Upper lobe of left lung (tissue), 4 donors: ENCODE results near the gene TMEM132D.

Experiments
- POLR2A ChIP-seq, 4 donors: fragments of 450-650 bp; IDR thresholded peaks; one replicate each; pipeline ENCODE4 v1.5.1; 2016 to 2017; ENCODE audit warnings: antibody characterized with exemption in 4 of 4, mild to moderate bottlenecking in 2 of 4
- TF ChIP-seq, protein P1 (sequence below), 6 experiments: fragments of 450-650 bp in 4 of 6; fragments of 200-600 bp in 2 of 6; sonication (generic) in 2 of 6; IDR thresholded peaks; one replicate each; pipeline ENCODE4 v1.5.1; 2016 to 2019; ENCODE audit warnings: antibody characterized with exemption in 6 of 6

DNA sequence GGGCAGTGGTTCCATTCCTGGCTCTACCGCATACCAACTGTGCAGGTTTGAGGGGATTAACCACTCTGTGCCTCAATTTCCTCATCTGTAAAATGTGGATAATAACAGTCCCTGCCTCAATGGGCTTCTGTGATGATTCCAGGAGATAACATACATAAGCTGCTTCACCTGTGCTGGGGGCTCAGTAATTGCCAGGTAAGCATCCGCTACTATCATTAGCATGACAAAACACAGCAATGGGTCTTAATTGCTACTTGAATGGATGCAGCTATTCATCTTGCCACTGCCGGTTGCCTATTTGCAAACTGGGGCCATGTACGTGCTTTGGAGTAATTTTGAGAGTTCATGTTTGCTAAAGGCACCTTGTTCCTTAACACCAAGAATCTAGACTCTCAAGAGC lies 132.6 kb downstream of the TMEM132D start:
- no peak for TF ChIP-seq POLR2A (IDR thresholded peaks at IDR 0.05)
- TF ChIP-seq, protein P1, sequence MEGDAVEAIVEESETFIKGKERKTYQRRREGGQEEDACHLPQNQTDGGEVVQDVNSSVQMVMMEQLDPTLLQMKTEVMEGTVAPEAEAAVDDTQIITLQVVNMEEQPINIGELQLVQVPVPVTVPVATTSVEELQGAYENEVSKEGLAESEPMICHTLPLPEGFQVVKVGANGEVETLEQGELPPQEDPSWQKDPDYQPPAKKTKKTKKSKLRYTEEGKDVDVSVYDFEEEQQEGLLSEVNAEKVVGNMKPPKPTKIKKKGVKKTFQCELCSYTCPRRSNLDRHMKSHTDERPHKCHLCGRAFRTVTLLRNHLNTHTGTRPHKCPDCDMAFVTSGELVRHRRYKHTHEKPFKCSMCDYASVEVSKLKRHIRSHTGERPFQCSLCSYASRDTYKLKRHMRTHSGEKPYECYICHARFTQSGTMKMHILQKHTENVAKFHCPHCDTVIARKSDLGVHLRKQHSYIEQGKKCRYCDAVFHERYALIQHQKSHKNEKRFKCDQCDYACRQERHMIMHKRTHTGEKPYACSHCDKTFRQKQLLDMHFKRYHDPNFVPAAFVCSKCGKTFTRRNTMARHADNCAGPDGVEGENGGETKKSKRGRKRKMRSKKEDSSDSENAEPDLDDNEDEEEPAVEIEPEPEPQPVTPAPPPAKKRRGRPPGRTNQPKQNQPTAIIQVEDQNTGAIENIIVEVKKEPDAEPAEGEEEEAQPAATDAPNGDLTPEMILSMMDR (IDR thresholded peaks at IDR 0.05), result no peak
